ENCODE measurements around the gene SURF4. TPM values are rescaled to one million over a fixed set of nuclear protein-coding genes. Genes with fewer than 3 reads are reported as not detected.

The SURF4 gene
- polyA plus RNA-seq, 2 of the 4 experiments (the other 2 are of a cell fraction): 159 to 169 TPM

DNA sequence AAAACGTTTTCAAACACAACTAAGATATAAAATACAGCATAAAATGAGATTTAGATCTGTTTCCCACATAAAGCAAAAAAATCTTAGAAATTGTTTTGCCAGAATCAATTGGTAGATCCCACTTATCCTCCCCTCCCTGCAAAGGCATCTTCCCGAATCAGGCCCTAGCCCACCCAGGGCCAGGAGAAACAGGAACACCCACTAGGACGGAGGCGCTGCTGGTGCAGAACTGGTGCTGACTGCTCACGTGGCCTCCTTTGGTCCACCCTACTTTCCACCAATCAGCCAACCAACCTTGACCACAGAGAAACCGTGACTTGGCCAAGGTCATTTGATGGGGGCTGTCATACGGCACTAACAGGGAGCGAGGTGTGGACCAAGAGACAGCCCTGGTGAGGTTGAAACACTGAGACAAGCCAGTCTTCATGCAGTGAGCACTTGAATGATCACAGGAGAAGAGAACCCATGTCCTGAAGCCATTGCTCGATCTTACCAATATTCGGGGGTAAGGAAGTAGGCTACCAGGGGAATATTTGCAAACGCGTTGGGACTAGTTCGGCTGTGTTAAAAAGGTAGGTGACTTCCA is 14.3 kb downstream of the SURF4 start:
- WGBS (ENCODE audit: missing lambda C conversion rate): 84% methylated on average over 13 of the region's 13 CpGs
- TF ChIP-seq TP53 (CRISPR knock-in tag; IDR thresholded peaks at IDR 0.05): no peak
- TF ChIP-seq ZFP36 (IDR thresholded peaks at IDR 0.05; ENCODE audit: borderline replicate concordance, partially characterized antibody): no peak
- no peak for TF ChIP-seq CBX2 (IDR thresholded peaks at IDR 0.05; ENCODE audit: borderline replicate concordance, low read depth)
- TF ChIP-seq SMC3 (IDR thresholded peaks at IDR 0.05): no peak
- TF ChIP-seq NR3C1 (IDR thresholded peaks at IDR 0.05): no peak
- TF ChIP-seq CHD4 (IDR thresholded peaks at IDR 0.05; ENCODE audit: borderline replicate concordance): no peak
- no peak for TF ChIP-seq HDAC2 (IDR thresholded peaks at IDR 0.05)
- no peak for TF ChIP-seq HEYL (CRISPR knock-in tag; IDR thresholded peaks at IDR 0.05)
- TF ChIP-seq FOXS1 (CRISPR knock-in tag; IDR thresholded peaks at IDR 0.05): no peak
- no peak for TF ChIP-seq HOXA7 (CRISPR knock-in tag; IDR thresholded peaks at IDR 0.05)
- TF ChIP-seq, protein P1, sequence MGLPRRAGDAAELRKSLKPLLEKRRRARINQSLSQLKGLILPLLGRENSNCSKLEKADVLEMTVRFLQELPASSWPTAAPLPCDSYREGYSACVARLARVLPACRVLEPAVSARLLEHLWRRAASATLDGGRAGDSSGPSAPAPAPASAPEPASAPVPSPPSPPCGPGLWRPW (IDR thresholded peaks at IDR 0.05): no peak
- TF ChIP-seq PHF8 (IDR thresholded peaks at IDR 0.05; ENCODE audit: borderline replicate concordance, low read depth): no peak
- peaks cover 7% of the 10 kb centered on the region; the same call in 1 of the 3 replicates for H3K4me1 ChIP-seq
- ATAC-seq (no peak), DNase-seq (ENCODE audit: low read depth in 1 of 2, low spot score in 1 of 2) (no peak), FAIRE-seq (no peak)
- H3K4me3 ChIP-seq: no peak overlapping the region
- H3K4me2 ChIP-seq: no peak overlapping the region
- ChIA-PET CTCF (interaction anchor here (1.6 to 3.3 kb wide), 2 partner anchors 10 to 125 kb away, joined by 6 to 27 read pairs; no protein-coding TSS in a partner anchor), POLR2A (interaction anchor here (1.4 kb wide), 1 partner anchor 14 kb away, joined by 8 read pairs; the partner anchor contains the start of genes MED22 and RPL7A)
- H3K9me3 ChIP-seq: no peaks in the 10 kb centered on the region
- H3K27ac ChIP-seq: no peak overlapping the region

DNA sequence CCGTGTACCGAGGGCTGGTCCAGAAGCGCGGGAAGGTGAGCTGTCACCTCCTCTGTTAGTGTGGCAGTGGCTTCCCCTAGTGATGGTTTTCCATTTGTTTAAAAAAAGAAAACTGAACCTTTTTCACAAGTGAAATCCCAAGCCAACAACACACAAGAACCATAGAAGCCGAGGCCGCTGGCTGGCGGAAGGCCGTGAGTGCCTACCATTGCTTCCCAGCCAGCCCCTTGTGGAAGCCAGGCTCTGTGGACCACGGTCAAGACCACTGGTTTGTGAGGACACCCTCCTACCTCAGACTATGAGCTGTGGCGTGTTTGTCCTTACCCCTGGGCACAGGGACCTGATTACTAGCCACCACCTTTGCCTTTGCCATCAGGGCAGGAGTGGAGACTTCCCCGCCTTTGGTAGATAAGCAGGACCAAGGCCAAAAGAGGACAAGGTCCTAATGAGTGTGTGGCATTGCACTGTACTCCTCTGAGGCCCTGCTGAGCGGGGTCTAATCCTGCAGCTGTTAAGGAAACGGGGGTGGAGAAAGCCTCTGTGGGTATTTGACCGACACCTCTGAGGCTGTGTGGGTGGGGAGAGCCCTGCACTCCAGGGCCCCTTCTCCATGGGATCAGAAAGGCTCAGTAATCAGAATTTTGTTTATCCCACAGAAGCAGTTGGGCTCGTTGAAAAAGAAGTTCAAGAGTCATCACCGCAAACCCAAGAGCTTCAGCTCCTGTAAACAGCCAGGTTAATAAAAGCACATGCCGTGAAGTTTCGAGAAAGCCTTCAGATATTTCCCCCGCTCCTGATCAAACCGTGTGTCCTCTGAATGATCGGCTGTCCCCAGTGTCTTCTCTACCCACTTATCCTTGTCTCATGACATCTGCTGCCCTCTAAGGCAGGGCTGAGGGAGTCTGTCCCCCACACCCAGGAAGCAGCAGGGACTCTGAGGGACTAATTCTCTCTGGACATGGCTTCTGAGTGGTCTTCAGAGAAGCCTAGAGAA is 15.2 kb downstream of the SURF4 start:
- H3K9me3 ChIP-seq: no peaks in the 10 kb centered on the region
- POLR2A ChIA-PET: interaction anchor here (1.2 kb wide), 2 partner anchors 12 to 126 kb away, joined by 3 to 5 read pairs; partner anchors contain the start of genes MED22 and RPL7A
- no peak for FAIRE-seq
- no peak for ATAC-seq
- no peak overlapping the region for H3K27ac ChIP-seq
- no peak overlapping the region for H3K4me3 ChIP-seq
- peaks cover 7% of the 10 kb centered on the region; the same call in 1 of the 3 replicates for H3K4me1 ChIP-seq
- DNase-seq (ENCODE audit: low read depth in 1 of 2, low spot score in 1 of 2): no peak
- WGBS (ENCODE audit: missing lambda C conversion rate): 94% methylated on average over 21 of the region's 21 CpGs
- CTCF ChIA-PET: interaction anchor here (0.7 to 7.5 kb wide), 6 partner anchors 11 to 125 kb away, joined by 3 to 59 read pairs (median 13); partner anchors contain the start of gene CACFD1
- TF ChIP-seq MYC (IDR thresholded peaks at IDR 0.05; ENCODE audit: borderline replicate concordance, low read length): no peak
- 0 out of 2 replicates have a peak, but pooled peaks have one; percentile 34 for TF ChIP-seq FOSB (CRISPR knock-in tag; IDR thresholded peaks at IDR 0.05)
- H3K4me2 ChIP-seq: no peak overlapping the region

DNA sequence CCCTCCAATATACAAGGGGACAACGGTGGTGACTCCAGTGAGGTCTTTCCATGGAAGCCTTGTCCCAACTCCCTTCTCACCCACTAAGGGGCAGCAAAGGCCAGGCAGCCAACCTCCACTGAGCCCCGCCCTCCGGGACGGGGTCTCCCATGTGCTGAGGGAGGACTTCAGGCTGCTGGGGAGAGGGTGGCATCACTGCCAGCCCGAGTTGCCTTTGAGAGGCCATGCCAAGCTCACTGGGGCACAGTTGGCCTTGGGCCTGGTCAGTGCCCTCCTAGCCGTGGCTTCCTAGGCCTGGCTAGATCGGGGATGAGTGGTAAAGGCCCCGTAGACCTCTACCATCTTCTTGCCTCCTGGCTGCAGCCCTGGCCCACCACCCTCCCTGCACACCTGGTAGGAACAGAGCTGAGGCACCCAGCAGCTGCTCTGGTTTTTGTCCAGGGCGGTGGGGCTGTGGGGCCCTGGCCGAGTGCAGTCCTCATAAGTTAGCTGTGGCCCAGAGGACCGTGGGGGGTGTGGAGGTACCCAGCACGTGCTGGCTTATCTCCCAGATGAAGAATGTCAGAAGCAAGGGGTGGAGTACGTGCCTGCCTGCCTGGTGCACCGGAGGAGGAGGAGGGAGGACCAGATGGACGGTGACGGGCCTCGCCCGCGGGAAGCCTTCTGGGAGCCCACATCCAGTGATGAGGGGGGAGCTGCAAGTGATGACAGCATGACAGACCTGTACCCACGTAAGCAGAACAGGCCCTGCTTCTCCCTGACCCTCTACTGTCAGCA is 16.3 kb downstream of the SURF4 start:
- POLR2A ChIA-PET: interaction anchor here (0.6 to 1.2 kb wide), 3 partner anchors 11 to 127 kb away, joined by 3 to 5 read pairs (median 3); partner anchors contain the start of genes MED22 and RPL7A
- no peak for DNase-seq (ENCODE audit: low read depth in 1 of 2, low spot score in 1 of 2)
- no peak for FAIRE-seq
- H3K9me3 ChIP-seq: no peaks in the 10 kb centered on the region
- CTCF ChIA-PET: interaction anchor here (0.7 to 7.5 kb wide), 12 partner anchors 7 to 367 kb away, joined by 3 to 59 read pairs (median 6); partner anchors contain the start of genes CACFD1 and SLC2A6
- peaks cover 14% of the 10 kb centered on the region; the same call in 1 of the 3 replicates for H3K4me1 ChIP-seq
- no peak overlapping the region for H3K4me3 ChIP-seq
- ATAC-seq: peak in 1 of 2 experiments; percentile 34; a peak in 3 of 6 replicates
- 80% methylated on average over 20 of the region's 20 CpGs for WGBS (ENCODE audit: missing lambda C conversion rate)
- no peak overlapping the region for H3K27ac ChIP-seq
- no peak overlapping the region for H3K4me2 ChIP-seq
- TF ChIP-seq PHF8 (IDR thresholded peaks at IDR 0.05; ENCODE audit: borderline replicate concordance, low read depth) (no peak), ZSCAN20 (CRISPR knock-in tag; IDR thresholded peaks at IDR 0.05) (no peak), SREBF2 (IDR thresholded peaks at IDR 0.05) (no peak), FOXS1 (CRISPR knock-in tag; IDR thresholded peaks at IDR 0.05) (no peak), JUN (IDR thresholded peaks at IDR 0.05) (no peak), ZFP36 (IDR thresholded peaks at IDR 0.05; ENCODE audit: borderline replicate concordance, partially characterized antibody) (no peak), MAFK (IDR thresholded peaks at IDR 0.05; ENCODE audit: partially characterized antibody) (no peak), TP53 (CRISPR knock-in tag; IDR thresholded peaks at IDR 0.05) (no peak), MAZ (IDR thresholded peaks at IDR 0.05; ENCODE audit: borderline replicate concordance, low read depth, low read length) (no peak), EHF (CRISPR knock-in tag; IDR thresholded peaks at IDR 0.05) (no peak), EHMT2 (IDR thresholded peaks at IDR 0.05; ENCODE audit: low read depth) (no peak)
- TF ChIP-seq, protein P2, sequence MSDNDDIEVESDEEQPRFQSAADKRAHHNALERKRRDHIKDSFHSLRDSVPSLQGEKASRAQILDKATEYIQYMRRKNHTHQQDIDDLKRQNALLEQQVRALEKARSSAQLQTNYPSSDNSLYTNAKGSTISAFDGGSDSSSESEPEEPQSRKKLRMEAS (IDR thresholded peaks at IDR 0.05): no peak
- TF ChIP-seq, protein P3, sequence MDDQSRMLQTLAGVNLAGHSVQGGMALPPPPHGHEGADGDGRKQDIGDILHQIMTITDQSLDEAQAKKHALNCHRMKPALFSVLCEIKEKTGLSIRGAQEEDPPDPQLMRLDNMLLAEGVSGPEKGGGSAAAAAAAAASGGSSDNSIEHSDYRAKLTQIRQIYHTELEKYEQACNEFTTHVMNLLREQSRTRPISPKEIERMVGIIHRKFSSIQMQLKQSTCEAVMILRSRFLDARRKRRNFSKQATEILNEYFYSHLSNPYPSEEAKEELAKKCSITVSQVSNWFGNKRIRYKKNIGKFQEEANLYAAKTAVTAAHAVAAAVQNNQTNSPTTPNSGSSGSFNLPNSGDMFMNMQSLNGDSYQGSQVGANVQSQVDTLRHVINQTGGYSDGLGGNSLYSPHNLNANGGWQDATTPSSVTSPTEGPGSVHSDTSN (IDR thresholded peaks at IDR 0.05): no peak
- TF ChIP-seq, protein P4, sequence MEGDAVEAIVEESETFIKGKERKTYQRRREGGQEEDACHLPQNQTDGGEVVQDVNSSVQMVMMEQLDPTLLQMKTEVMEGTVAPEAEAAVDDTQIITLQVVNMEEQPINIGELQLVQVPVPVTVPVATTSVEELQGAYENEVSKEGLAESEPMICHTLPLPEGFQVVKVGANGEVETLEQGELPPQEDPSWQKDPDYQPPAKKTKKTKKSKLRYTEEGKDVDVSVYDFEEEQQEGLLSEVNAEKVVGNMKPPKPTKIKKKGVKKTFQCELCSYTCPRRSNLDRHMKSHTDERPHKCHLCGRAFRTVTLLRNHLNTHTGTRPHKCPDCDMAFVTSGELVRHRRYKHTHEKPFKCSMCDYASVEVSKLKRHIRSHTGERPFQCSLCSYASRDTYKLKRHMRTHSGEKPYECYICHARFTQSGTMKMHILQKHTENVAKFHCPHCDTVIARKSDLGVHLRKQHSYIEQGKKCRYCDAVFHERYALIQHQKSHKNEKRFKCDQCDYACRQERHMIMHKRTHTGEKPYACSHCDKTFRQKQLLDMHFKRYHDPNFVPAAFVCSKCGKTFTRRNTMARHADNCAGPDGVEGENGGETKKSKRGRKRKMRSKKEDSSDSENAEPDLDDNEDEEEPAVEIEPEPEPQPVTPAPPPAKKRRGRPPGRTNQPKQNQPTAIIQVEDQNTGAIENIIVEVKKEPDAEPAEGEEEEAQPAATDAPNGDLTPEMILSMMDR (IDR thresholded peaks at IDR 0.05): peak; percentile 2; the same call in 2 of the 3 replicates
- TF ChIP-seq, protein P5, sequence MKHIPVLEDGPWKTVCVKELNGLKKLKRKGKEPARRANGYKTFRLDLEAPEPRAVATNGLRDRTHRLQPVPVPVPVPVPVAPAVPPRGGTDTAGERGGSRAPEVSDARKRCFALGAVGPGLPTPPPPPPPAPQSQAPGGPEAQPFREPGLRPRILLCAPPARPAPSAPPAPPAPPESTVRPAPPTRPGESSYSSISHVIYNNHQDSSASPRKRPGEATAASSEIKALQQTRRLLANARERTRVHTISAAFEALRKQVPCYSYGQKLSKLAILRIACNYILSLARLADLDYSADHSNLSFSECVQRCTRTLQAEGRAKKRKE (CRISPR knock-in tag; IDR thresholded peaks at IDR 0.05; ENCODE audit: low read depth): no peak
